Measurements from ENCODE around the gene CCDC175.

The CCDC175 gene

DNA sequence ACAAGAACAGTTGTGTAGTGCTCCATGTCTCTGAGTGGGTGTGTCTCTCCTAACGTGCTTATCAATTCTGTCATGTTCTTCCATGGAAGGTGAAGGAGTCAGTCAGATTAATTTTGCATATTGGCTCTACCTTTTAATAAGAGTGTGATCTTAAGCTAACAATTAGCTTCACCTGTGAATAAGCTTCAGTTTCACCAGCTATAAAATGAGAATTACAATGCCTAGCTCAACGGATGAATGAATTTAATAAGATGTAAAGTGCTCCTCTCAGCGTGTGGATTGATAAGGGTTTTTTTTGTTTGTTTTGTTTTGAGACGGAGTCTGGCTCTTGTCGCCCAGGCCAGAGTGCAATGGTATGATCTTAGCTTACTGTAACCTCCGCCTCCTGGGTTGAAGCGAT, 32.7 kb downstream of the CCDC175 start:
- no peak overlapping the region for H3K4me3 ChIP-seq (ENCODE audit: low read length)
- no peak for TF ChIP-seq CTCF (conservative IDR thresholded peaks at IDR 0.05; ENCODE audit: low read depth, low read length)
- no peak for DNase-seq (ENCODE audit: low read depth)

DNA sequence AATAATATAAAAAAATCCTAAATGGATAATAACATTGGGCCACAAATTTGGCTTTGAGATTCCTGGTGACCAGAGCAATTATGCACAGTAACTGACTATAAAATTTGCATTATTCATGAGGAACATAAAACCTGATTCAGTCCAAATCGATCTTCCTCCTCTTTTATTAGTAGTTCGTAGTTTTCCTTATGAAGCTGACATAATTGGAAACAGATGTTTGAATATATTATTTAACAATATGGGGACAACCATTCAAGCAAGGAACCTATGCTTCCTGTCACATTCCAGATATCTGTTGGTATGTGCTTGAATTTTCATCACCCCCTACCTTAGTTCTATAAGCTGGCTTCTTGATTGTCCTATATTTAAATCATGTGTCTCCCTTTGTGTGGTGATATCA, 34.9 kb downstream of the CCDC175 start:
- no peak for DNase-seq (ENCODE audit: low read depth)
- no peak for TF ChIP-seq CTCF (conservative IDR thresholded peaks at IDR 0.05; ENCODE audit: low read depth, low read length)

DNA sequence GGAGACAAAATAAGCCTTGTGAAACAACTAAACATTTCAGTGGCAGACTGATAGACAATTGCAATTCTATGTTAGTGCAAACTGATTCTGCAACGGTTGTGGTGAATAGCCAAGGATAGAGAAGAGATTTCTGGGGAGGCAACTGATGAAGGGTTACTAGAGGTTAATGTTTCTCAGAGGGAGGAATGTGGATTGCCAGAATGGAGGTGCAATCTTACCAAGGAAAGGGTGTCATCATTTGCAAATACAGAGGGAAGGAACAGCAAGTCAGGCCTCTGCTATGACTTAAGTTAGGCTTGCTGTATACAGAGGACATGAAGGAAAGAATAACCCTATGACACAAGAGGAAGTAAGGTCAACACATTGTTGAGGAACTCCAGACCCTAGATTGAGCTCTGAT, 35.8 kb downstream of the CCDC175 start:
- H3K4me3 ChIP-seq (ENCODE audit: low read length) = no peak overlapping the region
- DNase-seq (ENCODE audit: low read depth) = no peak
- no peak for TF ChIP-seq CTCF (conservative IDR thresholded peaks at IDR 0.05; ENCODE audit: low read depth, low read length)

More for the DNA sequence above, 34.9 kb downstream of the CCDC175 start:
- no peak overlapping the region for H3K4me3 ChIP-seq (ENCODE audit: low read length)

DNA sequence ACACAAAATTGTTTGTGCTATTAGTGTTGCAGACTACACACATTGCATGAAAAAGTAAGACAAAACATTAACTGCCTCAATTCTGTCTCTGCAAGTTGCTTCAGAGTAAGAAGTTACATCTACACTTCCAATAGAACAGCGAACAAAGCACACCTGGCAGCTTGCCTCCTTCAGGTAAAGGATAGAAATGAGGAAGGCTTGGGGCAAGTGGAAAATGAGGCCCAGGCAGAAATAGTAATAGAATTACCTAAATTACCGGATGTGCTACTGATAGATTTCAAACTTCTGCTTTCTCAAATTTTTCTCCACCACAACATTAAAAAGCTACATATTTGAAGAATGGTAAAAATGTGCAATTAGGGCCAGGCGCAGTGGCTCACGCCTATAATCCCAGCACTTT, 37.7 kb downstream of the CCDC175 start:
- no peak for TF ChIP-seq CTCF (conservative IDR thresholded peaks at IDR 0.05; ENCODE audit: low read depth, low read length)
- no peak overlapping the region for H3K4me3 ChIP-seq (ENCODE audit: low read length)
- no peak for DNase-seq (ENCODE audit: low read depth)

DNA sequence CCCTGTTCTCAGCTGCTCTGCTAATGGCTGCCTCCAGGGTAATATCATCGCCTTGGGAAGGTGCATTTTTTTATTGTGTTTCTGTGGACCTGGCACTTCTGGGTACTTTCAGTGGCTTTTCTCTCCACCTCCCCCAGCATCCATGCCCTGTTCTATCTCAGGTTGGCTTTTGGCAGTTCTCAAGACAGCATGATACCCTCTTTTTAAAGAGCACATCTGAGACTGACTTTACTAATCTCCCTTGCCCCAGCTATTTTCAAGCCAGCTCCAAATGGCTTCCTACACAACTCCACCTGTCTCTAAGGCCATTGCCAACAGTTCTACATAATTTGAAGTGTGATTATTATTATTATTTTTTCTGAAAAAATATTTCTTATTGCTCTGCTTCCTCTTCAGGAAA, 39.1 kb downstream of the CCDC175 start:
- H3K4me3 ChIP-seq (ENCODE audit: low read length) = no peak overlapping the region
- no peak for TF ChIP-seq CTCF (conservative IDR thresholded peaks at IDR 0.05; ENCODE audit: low read depth, low read length)
- DNase-seq (ENCODE audit: low read depth) = no peak

DNA sequence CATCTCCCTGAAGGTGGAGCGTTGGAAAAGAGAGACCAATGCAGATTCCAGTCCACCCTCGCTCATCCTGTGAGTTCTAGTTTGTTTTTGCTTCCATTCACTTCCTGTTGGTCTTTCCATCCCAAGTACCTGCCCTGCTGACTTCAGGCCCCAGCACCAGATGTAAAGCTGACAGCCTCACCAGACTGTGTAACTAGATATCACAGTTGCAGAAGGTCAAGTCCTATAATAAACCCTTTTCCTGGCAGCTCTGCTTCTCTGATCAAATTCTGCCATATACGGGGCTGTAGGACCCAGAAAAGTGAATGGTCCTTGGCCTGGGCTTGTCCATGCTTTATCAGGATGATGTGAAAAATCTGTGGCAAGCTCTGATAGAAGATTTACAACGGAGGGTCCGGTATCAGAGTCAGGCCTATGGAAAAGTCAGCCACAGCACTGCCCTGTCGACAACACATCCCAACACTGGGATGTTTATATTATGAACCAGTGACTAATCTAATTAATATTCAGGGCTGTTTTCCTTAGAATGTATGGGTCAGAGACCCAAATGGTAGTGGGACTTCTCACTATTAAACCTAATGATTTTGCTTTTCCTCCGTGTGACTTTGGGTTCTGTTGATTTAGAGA, 42.1 kb downstream of the CCDC175 start:
- DNase-seq (ENCODE audit: low read depth) = no peak
- no peak overlapping the region for H3K4me3 ChIP-seq (ENCODE audit: low read length)
- no peak for TF ChIP-seq CTCF (conservative IDR thresholded peaks at IDR 0.05; ENCODE audit: low read depth, low read length)

- no peak for TF ChIP-seq CTCF (conservative IDR thresholded peaks at IDR 0.05; ENCODE audit: low read depth, low read length)
- no peak overlapping the region for H3K4me3 ChIP-seq (ENCODE audit: low read length)
- DNase-seq (ENCODE audit: low read depth) = no peak
These were observed 44.2 kb downstream of the CCDC175 start for GRCh38 chr14:59532419-59532818.
